Kidney epithelial cell (primary cell): Measurements from ENCODE around the gene FDPS. TPM values are rescaled to one million over a fixed set of nuclear protein-coding genes. Genes with fewer than 3 reads are reported as not detected.

Source experiments
- DNase-seq: peaks from one replicate; pipeline ENCODE4 v3.0.0-alpha.2; 2010; ENCODE audit warnings: low read depth
- H3K27me3 ChIP-seq: 2 replicates; pipeline ENCODE4 v1.6.0; 2011; ENCODE audit warnings: low read length; ENCODE audit not compliant: control insufficient read depth, insufficient read depth
- H3K36me3 ChIP-seq: 2 replicates; pipeline ENCODE4 v1.5.1; 2011; ENCODE audit warnings: low read length; ENCODE audit not compliant: control insufficient read depth, insufficient read depth
- H3K4me3 ChIP-seq: 2 replicates; pipeline ENCODE4 v1.5.1; 2011; ENCODE audit warnings: low read depth, mild to moderate bottlenecking, control low read depth, low read length
- CTCF ChIP-seq: IDR thresholded peaks from 2 replicates; pipeline ENCODE4 v1.5.1; 2011; ENCODE audit warnings: mild to moderate bottlenecking, moderate library complexity, low read length, control low read depth, inconsistent platforms; ENCODE audit not compliant: insufficient read depth, poor library complexity, severe bottlenecking
- total RNA-seq: library from RNA; depleted of rRNA; stranded (reverse); fragments of >200 nt; gene quantifications from 2 replicates; pipeline ENCODE4 v1.2.3, GENCODE V29; 2015

The FDPS gene
- total RNA-seq, 1 donor from 2014 or later: 271 TPM

- Histone ChIP-seq H3K36me3 (peaks cover 4% of the 10 kb centered on the region), H3K27me3 (no peaks in the 10 kb centered on the region), H3K4me3 (peak within 1 kb of the TSS; percentile 72)
- TF ChIP-seq CTCF: no peak
- peak; percentile 76 for DNase-seq
Measured at GRCh38 chr1:155273343-155274245, 35.1 kb upstream of the FDPS start, which contains the start of gene CLK2. Gene CLK2 (minus strand): TSS chr1:155273504. CDS start chr1:155270977, 2,527 bp downstream.

GRCh38 chr1:155277070-155277901, 31.4 kb upstream of the FDPS start, which contains the start of gene HCN3:
Gene HCN3 (plus strand): TSS chr1:155277463. CDS start chr1:155277591, 128 bp downstream.
- H3K36me3 ChIP-seq: no peaks in the 10 kb centered on the region

GRCh38 chr1:155277902-155278688, 30.6 kb upstream of the FDPS start:
- Histone ChIP-seq H3K4me3 (peak overlapping the region; percentile 70), H3K36me3 (no peaks in the 10 kb centered on the region), H3K27me3 (no peaks in the 10 kb centered on the region)
- no peak for DNase-seq
- peak; percentile 31 for TF ChIP-seq CTCF

More at GRCh38 chr1:155277070-155277901, 31.4 kb upstream of the FDPS start, which contains the start of gene HCN3:
- Histone ChIP-seq H3K27me3 (no peaks in the 10 kb centered on the region), H3K4me3 (peak within 1 kb of the TSS; percentile 70)
- DNase-seq: peak; percentile 75
- TF ChIP-seq CTCF: peak; percentile 34

GRCh38 chr1:155278689-155279160, 29.9 kb upstream of the FDPS start:
- no peak for DNase-seq

More at GRCh38 chr1:155278689-155279160, 29.9 kb upstream of the FDPS start:
- Histone ChIP-seq H3K36me3 (no peaks in the 10 kb centered on the region), H3K27me3 (no peaks in the 10 kb centered on the region), H3K4me3 (no peak overlapping the region)
- TF ChIP-seq CTCF: no peak
